Gastrocnemius medialis (tissue), 4 donors: Measurements from ENCODE around the gene CST7. TPM values are rescaled to one million over a fixed set of nuclear protein-coding genes. Genes with fewer than 3 reads are reported as not detected.

Source experiments
- ATAC-seq, 2 donors: fragments of 150-250 bp; one replicate each; pipeline ENCODE4 v1.9.1; 2016
- DNase-seq, 2 donors: peaks; one replicate each; pipeline ENCODE4 v3.0.0-alpha.2; 2019
- H3K27ac ChIP-seq, 4 donors: fragments of 200-600 bp; sonication (generic); 1 replicate in 1 of 4; 2 replicates in 3 of 4; pipeline ENCODE4 v1.5.1; 2016 to 2018; ENCODE audit warnings: mild to moderate bottlenecking in 2 of 4, moderate library complexity in 1 of 4
- H3K27me3 ChIP-seq, 3 donors: fragments of 200-600 bp; sonication (generic) in 2 of 3; 1 replicate in 1 of 3; 2 replicates in 2 of 3; pipeline versions ENCODE4 v1.5.1 to v1.6.0; 2016 to 2019; ENCODE audit warnings: mild to moderate bottlenecking in 1 of 3, moderate library complexity in 1 of 3
- H3K36me3 ChIP-seq, 2 donors: fragments of 200-600 bp; sonication (generic) in 1 of 2; one replicate each; pipeline ENCODE4 v1.5.1; 2017 to 2018
- H3K4me1 ChIP-seq, 2 donors: fragments of 200-600 bp; sonication (generic) in 1 of 2; one replicate each; pipeline ENCODE4 v1.5.1; 2016 to 2017; ENCODE audit warnings: mild to moderate bottlenecking in 2 of 2
- H3K4me3 ChIP-seq, 4 donors: fragments of 200-600 bp; sonication (generic) in 3 of 4; 1 replicate in 1 of 4; 2 replicates in 3 of 4; pipeline ENCODE4 v1.5.1; 2016 to 2019; ENCODE audit warnings: mild to moderate bottlenecking in 2 of 4
- H3K9me3 ChIP-seq, 3 donors: fragments of 200-600 bp; sonication (generic) in 2 of 3; 1 replicate in 1 of 3; 2 replicates in 2 of 3; pipeline ENCODE4 v1.5.1; 2016 to 2019
- POLR2A ChIP-seq, 2 donors: fragments of 450-650 bp; IDR thresholded peaks; one replicate each; pipeline ENCODE4 v1.6.1; 2017; ENCODE audit warnings: antibody characterized with exemption in 2 of 2, mild to moderate bottlenecking in 2 of 2, moderate library complexity in 2 of 2
- in situ Hi-C, 4 donors: fragments of 200-750 bp; cut with MboI; loops; one replicate each; pipeline versions ENCODE4 v1.15.0 to v1.8.0; 2017; ENCODE audit warnings: low sequenced_read_pairs in 4 of 4
- intact Hi-C: fragments of 100-400 bp; cut with DNase I; formaldehyde crosslinking; loops from one replicate; pipeline ENCODE4 v1.15.1; 2023; ENCODE audit warnings: low total_unique reads
- total RNA-seq, 4 donors: library from RNA; depleted of rRNA; stranded (reverse); fragments of >200 nt; gene quantifications; one replicate each; pipeline versions ENCODE4 v1.1.0 to v1.2.3, GENCODE V29; 2016
- TF ChIP-seq, protein P1 (sequence below), 5 experiments: fragments of 450-650 bp in 3 of 5; fragments of 200-600 bp in 2 of 5; sonication (generic) in 2 of 5; IDR thresholded peaks in 4 of 5; conservative IDR thresholded peaks in 1 of 5; 1 replicate in 4 of 5; 2 replicates in 1 of 5; pipeline ENCODE4 v1.5.1; 2016 to 2019; ENCODE audit warnings: antibody characterized with exemption in 5 of 5, mild to moderate bottlenecking in 3 of 5, moderate library complexity in 3 of 5

CST7 gene
- total RNA-seq, 4 donors from 2014 or later = 0.91 to 1.9 (median 1.0) TPM; not detected in 1

DNA sequence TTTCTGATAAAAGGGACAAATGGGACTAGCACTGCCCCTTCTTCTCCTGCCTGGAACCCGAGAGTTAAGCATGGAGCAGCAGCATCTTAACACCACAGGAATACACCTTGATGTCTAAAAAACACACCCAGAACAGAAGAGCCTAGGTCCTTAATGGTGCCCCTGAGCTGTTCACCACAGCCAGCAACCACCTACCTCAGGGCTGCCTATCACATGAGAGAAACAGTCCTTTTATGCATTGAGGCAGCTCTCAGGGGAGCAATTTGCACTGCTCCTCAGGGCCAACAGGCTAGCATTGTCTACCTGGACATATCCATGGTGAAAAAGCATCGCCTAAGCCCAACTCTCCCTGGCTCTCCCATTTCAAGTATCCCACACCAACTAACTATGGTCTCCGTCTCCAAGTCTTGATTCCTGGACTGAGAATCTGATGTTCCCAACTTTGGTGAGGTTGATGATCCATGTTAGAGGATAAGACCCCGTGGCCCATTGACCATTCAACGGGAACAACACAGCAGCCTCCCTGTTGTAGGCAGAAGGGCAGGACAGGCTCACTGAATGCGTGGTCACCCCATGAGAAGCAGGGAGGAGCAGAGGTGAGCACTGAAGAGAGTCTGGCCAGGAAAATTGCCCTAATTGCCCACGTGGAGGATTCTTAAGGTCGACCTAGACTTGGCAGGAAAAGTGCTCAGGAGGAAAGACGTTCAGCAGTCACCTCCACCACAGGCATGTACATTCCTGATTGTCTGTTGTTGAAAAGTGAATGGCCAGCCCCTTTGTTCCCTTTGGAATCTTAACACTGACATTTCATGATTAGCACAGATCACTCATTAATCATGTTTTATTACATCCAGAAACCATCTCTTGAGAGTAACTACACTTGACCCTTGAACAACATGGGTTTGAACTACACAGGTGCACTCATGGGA lies 47.6 kb downstream of the CST7 start:
- Histone ChIP-seq H3K4me3 (no peak overlapping the region), H3K9me3 (no peaks in the 10 kb centered on the region), H3K27me3 (no peaks in the 10 kb centered on the region), H3K27ac (peak overlapping the region in 1 of 4 donors; percentile 25), H3K4me1 (peaks cover 42 to 45% of the 10 kb centered on the region in 2 donors), H3K36me3 (no peaks in the 10 kb centered on the region)
- ATAC-seq = no peak
- TF ChIP-seq, protein P1, sequence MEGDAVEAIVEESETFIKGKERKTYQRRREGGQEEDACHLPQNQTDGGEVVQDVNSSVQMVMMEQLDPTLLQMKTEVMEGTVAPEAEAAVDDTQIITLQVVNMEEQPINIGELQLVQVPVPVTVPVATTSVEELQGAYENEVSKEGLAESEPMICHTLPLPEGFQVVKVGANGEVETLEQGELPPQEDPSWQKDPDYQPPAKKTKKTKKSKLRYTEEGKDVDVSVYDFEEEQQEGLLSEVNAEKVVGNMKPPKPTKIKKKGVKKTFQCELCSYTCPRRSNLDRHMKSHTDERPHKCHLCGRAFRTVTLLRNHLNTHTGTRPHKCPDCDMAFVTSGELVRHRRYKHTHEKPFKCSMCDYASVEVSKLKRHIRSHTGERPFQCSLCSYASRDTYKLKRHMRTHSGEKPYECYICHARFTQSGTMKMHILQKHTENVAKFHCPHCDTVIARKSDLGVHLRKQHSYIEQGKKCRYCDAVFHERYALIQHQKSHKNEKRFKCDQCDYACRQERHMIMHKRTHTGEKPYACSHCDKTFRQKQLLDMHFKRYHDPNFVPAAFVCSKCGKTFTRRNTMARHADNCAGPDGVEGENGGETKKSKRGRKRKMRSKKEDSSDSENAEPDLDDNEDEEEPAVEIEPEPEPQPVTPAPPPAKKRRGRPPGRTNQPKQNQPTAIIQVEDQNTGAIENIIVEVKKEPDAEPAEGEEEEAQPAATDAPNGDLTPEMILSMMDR (IDR thresholded peaks at IDR 0.05 in 4 of 5, conservative IDR thresholded peaks at IDR 0.05 in 1 of 5) = no peak
- no peak for TF ChIP-seq POLR2A (IDR thresholded peaks at IDR 0.05)
- in situ Hi-C loops (loop anchor here (5.0 to 25.0 kb wide), 10 partner anchors 66 to 1359 kb away; partner anchors contain the start of genes ABHD12 (in 3 of the 4), ENTPD6 (in 2 of the 4) and CST3 (in 1 of the 4)), intact Hi-C loops (no loop called here)
- DNase-seq = no peak

DNA sequence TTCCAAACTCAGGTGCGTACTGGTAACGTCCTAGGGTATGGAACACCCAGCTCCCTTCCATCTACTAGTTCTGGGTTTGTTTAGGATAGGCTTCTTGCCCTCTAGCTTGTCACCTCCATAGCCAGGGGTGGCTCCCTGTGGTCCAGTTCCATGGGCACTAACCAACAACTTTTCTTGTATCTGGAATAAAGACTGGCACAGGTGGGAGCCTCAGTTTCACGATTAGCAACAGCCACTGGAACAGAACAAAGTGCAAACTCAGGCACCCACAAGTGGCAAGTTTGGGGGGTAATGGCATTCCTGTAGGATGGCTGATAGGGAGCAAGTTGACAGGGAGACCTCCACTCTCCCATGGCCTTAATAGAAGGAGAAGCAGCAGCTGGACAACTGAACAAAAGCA lies 49.1 kb downstream of the CST7 start:
- Histone ChIP-seq H3K27me3 (no peaks in the 10 kb centered on the region), H3K4me3 (no peak overlapping the region), H3K9me3 (no peaks in the 10 kb centered on the region), H3K4me1 (peaks cover 37 to 40% of the 10 kb centered on the region in 2 donors), H3K27ac (peak overlapping the region; percentile 58 to 78 (median 74)), H3K36me3 (no peaks in the 10 kb centered on the region)
- intact Hi-C loops (no loop called here), in situ Hi-C loops (loop anchor here (5.0 to 25.0 kb wide), 10 partner anchors 64 to 1361 kb away; partner anchors contain the start of genes ABHD12 (in 3 of the 4), ENTPD6 (in 2 of the 4) and CST3 (in 1 of the 4))
- ATAC-seq (no peak), DNase-seq (no peak)
- TF ChIP-seq, protein P1 (IDR thresholded peaks at IDR 0.05 in 4 of 5, conservative IDR thresholded peaks at IDR 0.05 in 1 of 5) = no peak

DNA sequence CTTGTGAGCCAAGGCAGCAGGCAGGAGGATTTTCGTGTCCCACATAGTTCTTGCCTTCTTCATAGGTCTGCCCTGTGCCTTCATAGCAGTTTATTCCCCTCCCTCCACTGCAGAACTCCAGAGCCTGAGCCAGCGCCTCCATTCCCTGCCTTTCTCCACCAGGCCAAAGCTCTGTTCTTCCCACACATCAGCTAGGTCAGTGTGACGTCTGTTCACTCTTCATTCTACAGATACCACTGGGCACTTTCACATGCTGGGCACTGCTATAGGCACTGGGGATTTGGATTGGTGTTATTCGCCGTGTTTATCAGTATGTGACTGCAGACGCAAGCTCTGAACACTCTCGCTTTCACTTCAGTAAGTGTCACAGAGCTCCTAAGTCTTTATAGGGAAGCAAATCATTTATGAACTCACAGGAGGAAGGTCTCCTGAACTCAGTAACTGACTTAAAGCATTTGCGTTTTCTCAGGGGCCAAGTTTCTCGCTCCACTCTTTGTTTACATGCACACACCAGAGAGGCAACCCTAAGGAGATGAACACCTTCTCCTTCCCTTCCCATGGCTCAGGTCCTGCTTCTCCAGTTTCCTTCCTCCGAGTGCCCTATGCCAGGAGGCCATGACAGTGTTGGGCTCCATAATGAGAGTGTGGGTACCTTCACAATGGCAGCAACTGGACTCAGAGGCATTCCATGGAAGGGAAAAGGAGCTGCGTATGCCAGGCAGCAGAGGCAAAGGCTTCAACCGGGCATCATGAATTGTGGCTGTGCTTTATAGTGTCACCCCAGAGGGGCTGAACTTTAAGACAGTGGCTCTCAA lies 49.8 kb downstream of the CST7 start:
- Histone ChIP-seq H3K27ac (peak overlapping the region; percentile 58 to 78 (median 74)), H3K36me3 (no peaks in the 10 kb centered on the region), H3K27me3 (no peaks in the 10 kb centered on the region), H3K4me3 (no peak overlapping the region), H3K4me1 (peaks cover 33 to 34% of the 10 kb centered on the region in 2 donors), H3K9me3 (no peaks in the 10 kb centered on the region)
- TF ChIP-seq, protein P1 (IDR thresholded peaks at IDR 0.05 in 4 of 5, conservative IDR thresholded peaks at IDR 0.05 in 1 of 5) = no peak
- no peak for TF ChIP-seq POLR2A (IDR thresholded peaks at IDR 0.05)
- intact Hi-C loops = no loop called here
- in situ Hi-C loops = loop anchor here (5.0 to 25.0 kb wide), 10 partner anchors 63 to 1362 kb away; partner anchors contain the start of genes ABHD12 (in 3 of the 4), ENTPD6 (in 2 of the 4) and CST3 (in 1 of the 4)
- no peak for DNase-seq
- no peak for ATAC-seq

DNA sequence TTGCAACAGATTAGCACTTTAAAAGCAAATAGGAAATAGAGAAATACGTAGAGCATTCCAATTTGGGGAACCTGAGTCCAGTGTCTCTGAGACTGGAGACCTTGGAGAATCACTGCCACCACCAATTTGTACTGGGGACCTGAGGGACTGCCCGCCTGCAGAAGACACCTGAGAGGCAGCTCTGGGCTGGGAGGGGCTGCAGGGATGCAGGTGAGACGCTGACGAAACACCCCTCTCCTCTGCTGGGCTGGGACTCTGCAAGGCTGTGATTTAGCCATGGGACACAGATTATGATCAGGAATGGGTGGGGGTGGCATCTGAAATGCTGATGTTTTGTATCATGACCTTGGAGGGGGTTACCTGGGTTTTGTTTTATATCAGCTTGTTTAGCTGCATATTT lies 50.5 kb downstream of the CST7 start:
- TF ChIP-seq POLR2A (IDR thresholded peaks at IDR 0.05) = no peak
- TF ChIP-seq, protein P1 (IDR thresholded peaks at IDR 0.05 in 4 of 5, conservative IDR thresholded peaks at IDR 0.05 in 1 of 5) = no peak
- Histone ChIP-seq H3K4me3 (no peak overlapping the region), H3K27me3 (no peaks in the 10 kb centered on the region), H3K9me3 (no peaks in the 10 kb centered on the region), H3K36me3 (no peaks in the 10 kb centered on the region), H3K4me1 (peaks cover 32 to 34% of the 10 kb centered on the region in 2 donors), H3K27ac (peak overlapping the region; percentile 58 to 78 (median 74))
- no peak for ATAC-seq
- intact Hi-C loops (no loop called here), in situ Hi-C loops (loop anchor here (5.0 to 25.0 kb wide), 10 partner anchors 63 to 1362 kb away; partner anchors contain the start of genes ABHD12 (in 3 of the 4), ENTPD6 (in 2 of the 4) and CST3 (in 1 of the 4))
- no peak for DNase-seq
